ENCODE measurements around the gene CARNS1. TPM values are rescaled to one million over a fixed set of nuclear protein-coding genes. Genes with fewer than 3 reads are reported as not detected.

Gene CARNS1
- total and polyA plus RNA-seq, 2 of the 8 experiments (the other 6 are each of a cell fraction or from before 2014, with no cell fraction given): 0.82 to 1.1 TPM

GRCh38 chr11:67376873-67377808 is 38.3 kb upstream of the CARNS1 start:
- no peak for FAIRE-seq
- Histone ChIP-seq H3K4me3 (ENCODE audit: extremely low read depth in 1 of 4, insufficient read depth in 2 of 4, low read depth in 3 of 4, low read length in 4 of 4) (no peak overlapping the region), H3K9ac (replicated peaks in 1 of 4; ENCODE audit: extremely low read depth in 1 of 4, low read depth in 3 of 4, low read length in 3 of 4) (no peak overlapping the region), H2BK12ac (ENCODE audit: low read depth, low read length) (peak overlapping the region; percentile 93; the same call in 1 of the 2 replicates), H2AFZ (ENCODE audit: low read length) (no peak overlapping the region), H3K79me1 (ENCODE audit: low read depth, low read length) (no peaks in the 10 kb centered on the region), H3K18ac (ENCODE audit: extremely low read depth, low read length) (no peak overlapping the region; the same call in 1 of the 2 replicates), H3K23ac (ENCODE audit: insufficient read length) (no peak overlapping the region), H3K27ac (ENCODE audit: low read depth, low read length) (no peak overlapping the region), H3K9me3 (ENCODE audit: insufficient read depth in 2 of 2, low read depth in 1 of 2, low read length in 1 of 2) (no peaks in the 10 kb centered on the region), H4K5ac (ENCODE audit: insufficient read length, low read depth, low read length) (no peak overlapping the region), H2BK5ac (ENCODE audit: low read depth, low read length) (no peak overlapping the region), H4K91ac (replicated peaks; ENCODE audit: insufficient read length, low read length) (peak overlapping the region; percentile 6), H3K27me3 (replicated peaks in 1 of 4; ENCODE audit: control insufficient read depth in 3 of 4, extremely low read depth in 1 of 4, insufficient read depth in 3 of 4, low read length in 3 of 4) (peaks cover 7 to 40% (median 35%) of the 10 kb centered on the region in 4 experiments), H3K4me2 (ENCODE audit: insufficient read depth in 1 of 2, low read depth in 2 of 2, low read length in 2 of 2) (peak overlapping the region; percentile 87 to 96; a peak in 3 of 4 replicates), H3K36me3 (ENCODE audit: control insufficient read depth in 2 of 4, insufficient read depth in 4 of 4, low read length in 3 of 4) (no peaks in the 10 kb centered on the region), H3K23me2 (ENCODE audit: low read depth, low read length) (peaks cover 20% of the 10 kb centered on the region; the same call in 1 of the 2 replicates), H2BK120ac (replicated peaks; ENCODE audit: low read depth, low read length) (no peak overlapping the region), H4K20me1 (replicated peaks in 1 of 2; ENCODE audit: control insufficient read depth in 1 of 2, insufficient read depth in 2 of 2, low read length in 2 of 2) (peaks cover under 1 to 2% of the 10 kb centered on the region in 2 experiments), H2BK15ac (ENCODE audit: low read length) (peak overlapping the region; percentile 81; the same call in 1 of the 2 replicates), H3K4me1 (replicated peaks in 1 of 4; ENCODE audit: control insufficient read depth in 3 of 4, insufficient read depth in 4 of 4, low read length in 3 of 4) (peaks cover 0 to 30% (median 24%) of the 10 kb centered on the region in 4 experiments; a peak in 6 of 7 replicates), H2BK20ac (ENCODE audit: low read length) (no peak overlapping the region), H4K8ac (ENCODE audit: extremely low read depth, insufficient read depth, low read length) (no peak overlapping the region; the same call in 1 of the 2 replicates), H3K14ac (ENCODE audit: insufficient read length) (no peak overlapping the region), H3K4ac (replicated peaks; ENCODE audit: insufficient read length, low read depth, low read length) (no peak overlapping the region), H3K56ac (replicated peaks; ENCODE audit: insufficient read length, low read depth, low read length) (no peak overlapping the region), H3K79me2 (ENCODE audit: control insufficient read depth in 1 of 2, insufficient read depth in 2 of 2, low read length in 2 of 2) (no peaks in the 10 kb centered on the region), H2AK5ac (ENCODE audit: low read depth, low read length) (peak overlapping the region; percentile 45; the same call in 1 of the 2 replicates)
- DNase-seq (ENCODE audit: low read depth in 1 of 2, low spot score in 2 of 2): no peak
- ChIA-PET POLR2A (ENCODE audit: partially characterized antibody) (interaction anchor here (0.6 to 3.1 kb wide), 11 partner anchors 8 to 91 kb away, joined by 3 to 8 read pairs (median 3); partner anchors contain the start of genes POLD4, PPP1CA and RAD9A), CTCF (ENCODE audit: partially characterized antibody) (interaction anchor here (0.7 to 34.8 kb wide), 10 partner anchors 11 to 330 kb away, joined by 3 to 1305 read pairs (median 5); partner anchors contain the start of genes POLD4 and RAD9A)
- TF ChIP-seq KDM1A (IDR thresholded peaks at IDR 0.05; ENCODE audit: borderline replicate concordance, low read length) (0 out of 2 replicates have a peak, but pooled peaks have one; percentile 29), CBX5 (IDR thresholded peaks at IDR 0.05; ENCODE audit: low read depth, low read length) (no peak)
- 88% methylated on average over 6 of the region's 6 CpGs; no CpG with 5 or more reads in 1 of the 2 experiments for WGBS, 2 experiments (ENCODE audit: extremely low coverage in 1 of 2, insufficient coverage in 1 of 2, insufficient read length in 1 of 2, insufficient replicate concordance in 2 of 2, low coverage in 1 of 2, low lambda C conversion rate in 2 of 2, missing lambda C conversion rate in 1 of 2)
